Articular chondrocyte of knee joint (primary cell): ENCODE results near the gene EEF1A2. TPM values are rescaled to one million over a fixed set of nuclear protein-coding genes. Genes with fewer than 3 reads are reported as not detected.

Source experiments
- total RNA-seq: library from RNA; depleted of rRNA; stranded (reverse); fragments of >200 nt; gene quantifications from 2 replicates; pipeline ENCODE4 v1.2.3, GENCODE V29; 2012

EEF1A2 gene
- 0.13 TPM in 1 of 2 replicates, not detected in the other for total RNA-seq

DNA sequence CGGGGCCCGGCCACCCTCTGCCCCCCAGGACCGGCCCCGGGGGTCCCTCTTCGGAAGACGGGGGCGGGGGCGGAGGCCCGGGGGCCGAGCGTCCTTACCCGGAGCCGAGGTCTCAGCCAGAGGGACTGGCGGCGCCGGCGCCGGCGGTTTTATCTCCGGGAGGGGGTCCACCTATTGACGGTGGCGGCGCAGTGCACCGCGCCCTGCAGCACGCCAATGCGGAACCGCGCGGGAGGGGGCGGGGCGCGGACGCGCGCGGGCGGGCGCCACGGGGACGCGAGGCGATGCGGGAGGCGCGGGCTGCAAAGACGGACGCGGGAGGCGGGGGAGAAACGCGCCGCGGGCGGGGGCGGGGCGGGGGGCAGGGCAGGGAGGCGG lies at the start of gene EEF1A2:
Gene EEF1A2 (minus strand): TSS at position 124 of the 378 bp plus-strand sequence. CDS start 1,320 bp downstream, outside the sequence.

GRCh38 chr20:63547725-63548480 lies 49.0 kb upstream of the EEF1A2 start, which contains the start of gene SRMS:
TSS of gene SRMS (minus strand) at chr20:63547749. CDS start at chr20:63547463, 286 bp downstream.

DNA sequence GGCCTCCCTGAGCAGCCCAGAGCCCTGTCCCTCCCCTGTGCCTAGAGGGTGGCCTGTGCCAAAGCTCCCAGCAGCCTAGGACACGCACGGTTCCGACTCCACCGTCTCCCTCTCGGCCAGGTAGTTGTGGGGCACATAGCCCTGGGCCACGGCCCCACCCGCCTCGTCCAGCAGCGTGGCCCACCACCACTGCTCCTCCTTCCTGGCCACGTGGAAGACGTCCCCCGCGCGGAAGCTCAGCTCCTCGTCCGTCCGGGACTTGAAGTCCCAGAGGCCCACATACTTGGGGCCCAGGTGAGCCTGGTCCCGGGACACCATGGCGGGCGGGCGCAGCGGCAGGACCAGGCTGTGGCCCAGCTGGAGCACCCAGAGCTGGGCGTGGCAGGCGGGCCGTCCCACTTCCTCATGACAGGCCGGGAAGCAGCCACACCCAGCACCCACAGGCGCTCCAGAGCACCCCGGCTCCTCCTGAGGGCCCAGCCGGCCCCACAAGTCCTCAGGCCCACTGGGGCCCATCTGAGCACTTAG lies 38.2 kb upstream of the EEF1A2 start, which contains the start of gene PTK6:
Gene PTK6 (minus strand): TSS at position 380 of the 528 bp plus-strand sequence. CDS start 62 bp downstream, at position 318.

GRCh38 chr20:63520504-63520933 lies 21.6 kb upstream of the EEF1A2 start, which contains the start of gene PPDPF:
TSS of gene PPDPF (plus strand) at chr20:63520765. CDS start at chr20:63521309, 544 bp downstream.

GRCh38 chr20:63471981-63472831 lies 26.7 kb downstream of the EEF1A2 start, which contains the start of gene KCNQ2:
TSS of gene KCNQ2 (minus strand) at chr20:63472655. CDS start at chr20:63472463, 192 bp downstream.

Other genes starting within 250 kb of the EEF1A2 start
- gene NKAIN4, start 244.6 kb downstream of the EEF1A2 start, total RNA-seq = not detected in 2 replicates
- gene ARFGAP1, start 226.3 kb downstream of the EEF1A2 start, total RNA-seq = 49.9 and 59.8 TPM in 2 replicates
- gene COL20A1, start 205.9 kb downstream of the EEF1A2 start, total RNA-seq = not detected in 2 replicates
- not detected in 2 replicates for gene CHRNA4, start 137.7 kb downstream of the EEF1A2 start, total RNA-seq
- under 0.01 TPM in 1 of 2 replicates, not detected in the other for gene KCNQ2, start 26.4 kb downstream of the EEF1A2 start, total RNA-seq
- gene PPDPF, start 21.7 kb upstream of the EEF1A2 start, total RNA-seq = 114 and 116 TPM in 2 replicates
- 0.11 and 0.13 TPM in 2 replicates for gene PTK6, start 38.3 kb upstream of the EEF1A2 start, total RNA-seq
- not detected in 2 replicates for gene SRMS, start 48.7 kb upstream of the EEF1A2 start, total RNA-seq
- gene FNDC11, start 55.1 kb upstream of the EEF1A2 start, total RNA-seq = 0.22 and 0.26 TPM in 2 replicates
- gene HELZ2, start 75.2 kb upstream of the EEF1A2 start, total RNA-seq = 23.5 and 30.4 TPM in 2 replicates
- gene GMEB2, start 128.0 kb upstream of the EEF1A2 start, total RNA-seq = 8.6 and 9.0 TPM in 2 replicates
- 9.8 and 11.6 TPM in 2 replicates for gene STMN3, start 154.3 kb upstream of the EEF1A2 start, total RNA-seq
- 11.0 and 12.2 TPM in 2 replicates for gene RTEL1, start 159.2 kb upstream of the EEF1A2 start, total RNA-seq
- 2.9 and 5.4 TPM in 2 replicates for gene TNFRSF6B, start 197.6 kb upstream of the EEF1A2 start, total RNA-seq
- 23.0 and 23.5 TPM in 2 replicates for gene ARFRP1, start 208.9 kb upstream of the EEF1A2 start, total RNA-seq
- 14.5 and 15.0 TPM in 2 replicates for gene ZGPAT, start 209.0 kb upstream of the EEF1A2 start, total RNA-seq
- 1.3 and 1.6 TPM in 2 replicates for gene LIME1, start 237.6 kb upstream of the EEF1A2 start, total RNA-seq
- gene SLC2A4RG, start 240.7 kb upstream of the EEF1A2 start, total RNA-seq = 33.6 and 34.5 TPM in 2 replicates